NCI-H69 (cell line): ENCODE measurements around the gene RAB40B.

Experiments
- DNase-seq: peaks from one replicate; lab custom pipeline; 2025; lab: John Stamatoyannopoulos, UW

The RAB40B gene

GRCh38 chr17:82615084-82616020 lies 83.1 kb downstream of the RAB40B start:
- no peak for DNase-seq

- no peak for DNase-seq
These were observed 84.3 kb downstream of the RAB40B start for GRCh38 chr17:82614095-82614631.

DNA sequence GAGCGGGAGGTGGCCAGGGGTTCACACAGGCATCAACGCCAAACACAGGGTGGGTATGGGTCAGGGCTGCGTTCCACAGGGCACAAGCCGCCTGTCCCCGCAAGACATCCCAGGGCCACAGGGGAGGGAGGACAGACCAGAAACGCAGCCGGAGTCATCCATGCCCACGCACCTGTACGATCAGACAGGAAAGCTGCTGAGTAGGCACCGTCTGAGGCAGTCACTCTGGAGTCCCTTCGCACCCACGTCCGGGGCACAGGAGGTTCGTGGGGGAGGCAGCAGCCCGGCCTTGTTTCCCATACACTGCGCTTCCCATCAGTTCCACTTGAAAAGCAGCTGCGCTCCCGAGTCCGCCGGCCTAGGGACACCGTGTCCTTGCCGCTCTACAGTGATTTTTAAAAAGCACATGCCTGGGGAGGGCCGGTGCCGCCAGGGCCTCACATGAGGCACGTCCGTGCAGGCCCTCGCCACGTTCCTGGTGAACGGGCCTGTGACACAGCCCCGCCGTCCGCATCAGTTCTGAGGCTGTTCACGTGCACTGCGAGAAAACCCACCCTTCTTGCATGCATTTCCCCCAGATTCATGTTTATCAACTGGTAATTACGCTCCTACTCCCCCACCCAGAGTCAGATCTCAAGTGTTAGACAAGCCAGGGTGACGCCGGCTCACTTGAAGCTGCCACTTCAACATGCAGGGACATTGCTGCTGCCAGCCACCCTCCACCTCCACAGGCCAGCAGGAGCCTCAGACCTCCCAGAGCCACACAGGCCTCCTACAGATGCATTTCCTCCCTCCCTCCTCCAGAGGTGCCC lies 85.0 kb downstream of the RAB40B start:
- no peak for DNase-seq

GRCh38 chr17:82611140-82612058 lies 87.1 kb downstream of the RAB40B start:
- DNase-seq, result peak; percentile 82

- DNase-seq, result no peak
These were observed 88.8 kb downstream of the RAB40B start for GRCh38 chr17:82609655-82610054.

- no peak for DNase-seq
These were observed 89.7 kb downstream of the RAB40B start for GRCh38 chr17:82608816-82609215.

DNA sequence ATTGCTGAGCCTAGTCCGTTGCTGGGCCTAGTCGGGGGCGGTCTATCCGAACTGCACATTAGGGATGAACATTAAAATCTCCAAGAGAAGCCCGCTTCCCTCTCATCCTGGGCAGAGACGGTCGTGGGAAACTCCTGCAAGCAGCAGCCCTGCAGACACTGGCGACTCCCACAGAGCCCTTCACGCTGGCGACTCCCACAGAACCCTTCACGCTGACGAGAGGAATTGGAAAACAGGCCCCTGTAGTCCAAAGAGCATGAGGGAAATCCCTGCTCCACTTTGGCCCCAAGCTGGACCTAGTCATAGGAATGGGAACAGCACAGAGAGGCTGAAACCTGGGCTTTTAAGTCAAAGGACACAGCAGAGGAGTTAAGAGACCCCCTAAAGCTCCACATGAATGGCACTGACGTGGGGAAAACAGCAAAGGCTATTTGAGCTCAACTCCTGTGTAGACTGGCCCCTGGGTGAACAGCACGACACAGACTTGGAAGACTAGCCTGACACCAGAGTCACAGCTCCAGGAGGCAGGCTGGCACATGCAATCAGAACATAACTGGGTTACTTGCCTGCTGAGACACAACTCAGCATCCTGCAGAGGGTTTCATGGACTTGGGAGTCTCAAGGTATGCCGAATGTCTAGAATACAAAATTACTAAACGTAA lies 92.4 kb downstream of the RAB40B start:
- no peak for DNase-seq
